Stimulated activated CD4-positive, alpha-beta T cell treated with anti-CD3 and anti-CD28 coated beads, Interleukin-2, amount 100 ng/mL, for 48 hours (primary cell): ENCODE results near the gene RPL15.
"Not testable (repeated sequence)": the region's sequence is repeated elsewhere in the genome, so short reads cannot be mapped to it uniquely, and the experiment has no call there.

Source experiments
- DNase-seq, 2 donors: peaks; one replicate each; pipeline ENCODE4 v3.0.0-alpha.2; 2020

Gene RPL15

GRCh38 chr3:23894254-23895061 is 22.5 kb upstream of the RPL15 start:
- DNase-seq: no peak

GRCh38 chr3:23895181-23895580 is 21.8 kb upstream of the RPL15 start:
- no peak for DNase-seq

GRCh38 chr3:23900744-23901143 is 16.2 kb upstream of the RPL15 start:
- no peak for DNase-seq

GRCh38 chr3:23904545-23904944 is 12.4 kb upstream of the RPL15 start:
- DNase-seq: no peak

- no peak for DNase-seq
Observed at GRCh38 chr3:23909341-23909740, 7.6 kb upstream of the RPL15 start.

GRCh38 chr3:23911397-23911796 is 5.5 kb upstream of the RPL15 start:
- DNase-seq: no peak

GRCh38 chr3:23912335-23912734 is 4.6 kb upstream of the RPL15 start:
- not testable (repeated sequence) for DNase-seq

GRCh38 chr3:23913182-23913581 is 3.8 kb upstream of the RPL15 start:
- no peak for DNase-seq

- no peak for DNase-seq
Observed at GRCh38 chr3:23913873-23914743, 2.8 kb upstream of the RPL15 start.

GRCh38 chr3:23915537-23916108 is 1.3 kb upstream of the RPL15 start:
- DNase-seq: no peak

- no peak for DNase-seq
Observed at GRCh38 chr3:23916152-23916885, 613 bp upstream of the RPL15 start.

GRCh38 chr3:23917679-23918303 is 859 bp downstream of the RPL15 start:
- peak in 1 of 2 donors; percentile 69 for DNase-seq

- DNase-seq: not testable (repeated sequence)
Observed at GRCh38 chr3:23918331-23918730, 1.4 kb downstream of the RPL15 start.

GRCh38 chr3:23919628-23920027 is 2.7 kb downstream of the RPL15 start:
- DNase-seq: no peak

- no peak for DNase-seq
Observed at GRCh38 chr3:23920151-23920655, 3.3 kb downstream of the RPL15 start.

- DNase-seq: no peak
Observed at GRCh38 chr3:23921052-23921511, 4.2 kb downstream of the RPL15 start.

GRCh38 chr3:23923786-23924185 is 6.9 kb downstream of the RPL15 start:
- no peak for DNase-seq

GRCh38 chr3:23926246-23926645 is 9.3 kb downstream of the RPL15 start:
- DNase-seq: no peak

- no peak for DNase-seq
Observed at GRCh38 chr3:23926736-23927135, 9.8 kb downstream of the RPL15 start.

GRCh38 chr3:23928524-23928923 is 11.6 kb downstream of the RPL15 start:
- DNase-seq: no peak

- no peak for DNase-seq
Observed at GRCh38 chr3:23931597-23931996, 14.7 kb downstream of the RPL15 start.

GRCh38 chr3:23932571-23932970 is 15.6 kb downstream of the RPL15 start:
- no peak for DNase-seq
